Measurements from ENCODE around the gene ZNF396.

Gene ZNF396

DNA sequence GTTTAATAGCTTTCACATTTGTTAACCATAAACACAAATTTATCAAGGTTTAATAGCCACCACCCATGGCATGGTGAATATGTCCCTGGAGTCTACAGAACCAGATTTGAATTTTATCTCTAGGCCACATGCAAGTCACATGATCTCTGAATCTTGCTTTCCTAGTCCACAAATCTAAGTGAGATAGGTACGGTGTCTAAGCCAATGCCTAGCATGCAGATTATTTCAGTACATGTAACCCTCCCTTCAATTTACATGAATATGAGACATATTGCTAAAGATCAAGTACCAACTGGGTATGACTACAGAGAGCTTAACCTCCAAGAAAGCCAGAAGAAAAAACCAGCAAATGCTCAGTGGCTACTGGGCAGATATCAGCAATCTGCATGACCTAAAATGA lies 42.9 kb downstream of the ZNF396 start:
- Histone ChIP-seq H3K4me1 (ENCODE audit: insufficient read depth, low read length) (no peaks in the 10 kb centered on the region), H3K27ac (ENCODE audit: low read depth, low read length) (no peak overlapping the region), H3K9ac (ENCODE audit: low read depth, low read length) (no peak overlapping the region), H3K36me3 (ENCODE audit: insufficient read depth, low read length) (peaks cover 70% of the 10 kb centered on the region), H3K27me3 (ENCODE audit: insufficient read depth, low read length) (no peaks in the 10 kb centered on the region), H3K4me3 (ENCODE audit: low read length) (no peak overlapping the region), H3K9me3 (ENCODE audit: insufficient read depth, low read depth, low read length) (no peaks in the 10 kb centered on the region)
- 100% methylated on average over 1 of the region's 1 CpG for WGBS

DNA sequence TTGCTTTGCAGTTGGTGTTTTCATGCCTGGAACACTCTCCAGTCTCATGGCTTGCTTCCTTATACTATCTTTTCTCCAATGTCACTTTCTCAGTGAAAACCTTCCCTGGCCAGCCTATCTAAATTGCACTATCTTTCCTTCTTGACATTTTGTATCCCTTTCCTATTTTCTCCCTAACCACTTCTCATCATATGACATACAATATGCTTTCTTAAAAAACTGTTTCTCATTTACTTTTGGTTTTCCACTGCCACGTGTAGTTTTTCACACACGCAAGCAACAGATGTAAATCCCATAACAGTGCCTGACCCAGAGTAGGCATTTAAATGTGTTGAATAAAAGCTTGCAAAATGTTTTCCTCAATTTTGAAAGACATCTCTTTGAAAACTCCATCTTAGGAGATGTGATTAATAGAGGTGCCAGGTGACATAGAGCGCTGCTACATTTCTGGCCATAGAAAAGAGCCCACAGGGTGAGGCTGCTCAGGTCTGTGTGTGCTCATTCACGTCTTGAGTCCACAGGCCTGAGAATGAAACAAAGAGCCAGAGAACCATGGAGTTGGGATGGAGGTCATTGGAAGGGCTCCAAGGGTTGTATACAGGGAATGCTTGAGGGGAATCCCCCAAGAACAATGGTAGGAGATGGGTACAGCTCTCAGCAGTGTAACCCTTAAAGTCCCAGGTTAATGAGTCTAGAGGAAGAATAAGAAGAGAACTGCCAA lies 45.6 kb downstream of the ZNF396 start:
- no peak overlapping the region for H3K27ac ChIP-seq (ENCODE audit: low read depth, low read length)
- no peaks in the 10 kb centered on the region for H3K4me1 ChIP-seq (ENCODE audit: insufficient read depth, low read length)
- H3K36me3 ChIP-seq (ENCODE audit: insufficient read depth, low read length), result peaks cover 43% of the 10 kb centered on the region
- no peak overlapping the region for H3K9ac ChIP-seq (ENCODE audit: low read depth, low read length)
- H3K9me3 ChIP-seq (ENCODE audit: insufficient read depth, low read depth, low read length), result no peaks in the 10 kb centered on the region
- no peaks in the 10 kb centered on the region for H3K27me3 ChIP-seq (ENCODE audit: insufficient read depth, low read length)
- no peak overlapping the region for H3K4me3 ChIP-seq (ENCODE audit: low read length)
- WGBS, result 92% methylated on average over 4 of the region's 4 CpGs

DNA sequence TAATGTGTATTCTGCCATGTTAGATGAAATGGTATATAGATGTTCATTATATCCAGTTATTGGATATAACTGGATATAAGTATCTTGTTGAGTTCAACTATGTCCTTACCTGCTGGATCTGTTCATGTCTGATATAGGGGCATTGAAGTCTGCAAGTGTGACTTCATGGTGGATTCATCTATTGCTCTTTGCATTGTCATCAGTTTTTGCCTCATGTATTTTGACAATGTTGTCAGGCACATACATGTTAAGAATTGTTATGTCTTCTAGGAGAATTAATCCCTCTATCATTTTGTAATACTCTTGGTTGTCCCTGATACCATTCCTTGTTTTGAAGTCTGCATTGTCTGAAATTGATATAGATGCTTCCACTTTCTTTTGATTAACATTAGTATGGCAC lies 48.3 kb downstream of the ZNF396 start:
- Histone ChIP-seq H3K36me3 (ENCODE audit: insufficient read depth, low read length) (peaks cover 16% of the 10 kb centered on the region), H3K9ac (ENCODE audit: low read depth, low read length) (no peak overlapping the region), H3K27ac (ENCODE audit: low read depth, low read length) (no peak overlapping the region), H3K9me3 (ENCODE audit: insufficient read depth, low read depth, low read length) (no peaks in the 10 kb centered on the region), H3K4me1 (ENCODE audit: insufficient read depth, low read length) (peaks cover 17% of the 10 kb centered on the region), H3K27me3 (ENCODE audit: insufficient read depth, low read length) (no peaks in the 10 kb centered on the region), H3K4me3 (ENCODE audit: low read length) (no peak overlapping the region)

DNA sequence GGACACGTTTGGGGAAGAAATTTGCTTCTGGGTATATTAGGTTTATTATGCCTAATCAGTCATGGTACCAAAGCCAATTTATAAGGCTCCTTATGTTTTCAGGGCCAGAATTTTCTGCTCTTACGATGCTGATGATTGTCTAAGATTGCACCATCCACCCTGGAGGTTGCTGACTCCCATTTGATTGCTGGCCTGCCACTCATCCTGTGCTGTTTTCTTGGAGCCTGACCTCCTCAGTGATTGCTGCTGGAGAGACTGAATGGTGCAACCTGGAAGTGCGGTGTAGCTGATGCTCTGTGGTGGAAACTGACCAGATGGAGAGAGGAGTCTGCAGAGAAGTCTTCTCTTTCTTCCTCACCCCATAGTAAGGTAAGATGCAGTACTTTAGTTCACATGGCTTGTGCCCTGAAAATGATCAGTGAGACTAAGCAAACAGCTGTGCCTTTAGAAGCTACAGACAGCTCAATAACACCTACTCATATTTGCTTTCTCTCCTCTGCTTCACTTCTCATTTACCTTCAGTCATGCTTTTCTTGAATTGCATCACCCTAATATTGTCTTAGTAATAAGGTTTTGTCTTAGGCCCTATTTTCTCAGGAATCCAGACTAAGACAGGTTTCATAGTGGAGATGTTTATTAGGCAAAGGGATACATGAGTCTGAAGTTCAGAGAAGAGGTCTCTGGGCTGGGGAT lies 50.3 kb downstream of the ZNF396 start:
- Histone ChIP-seq H3K9me3 (ENCODE audit: insufficient read depth, low read depth, low read length) (no peaks in the 10 kb centered on the region), H3K27me3 (ENCODE audit: insufficient read depth, low read length) (no peaks in the 10 kb centered on the region), H3K27ac (ENCODE audit: low read depth, low read length) (no peak overlapping the region), H3K36me3 (ENCODE audit: insufficient read depth, low read length) (no peaks in the 10 kb centered on the region), H3K4me3 (ENCODE audit: low read length) (no peak overlapping the region), H3K4me1 (ENCODE audit: insufficient read depth, low read length) (peaks cover 17% of the 10 kb centered on the region), H3K9ac (ENCODE audit: low read depth, low read length) (no peak overlapping the region)
- WGBS, result 79% methylated on average over 3 of the region's 3 CpGs

DNA sequence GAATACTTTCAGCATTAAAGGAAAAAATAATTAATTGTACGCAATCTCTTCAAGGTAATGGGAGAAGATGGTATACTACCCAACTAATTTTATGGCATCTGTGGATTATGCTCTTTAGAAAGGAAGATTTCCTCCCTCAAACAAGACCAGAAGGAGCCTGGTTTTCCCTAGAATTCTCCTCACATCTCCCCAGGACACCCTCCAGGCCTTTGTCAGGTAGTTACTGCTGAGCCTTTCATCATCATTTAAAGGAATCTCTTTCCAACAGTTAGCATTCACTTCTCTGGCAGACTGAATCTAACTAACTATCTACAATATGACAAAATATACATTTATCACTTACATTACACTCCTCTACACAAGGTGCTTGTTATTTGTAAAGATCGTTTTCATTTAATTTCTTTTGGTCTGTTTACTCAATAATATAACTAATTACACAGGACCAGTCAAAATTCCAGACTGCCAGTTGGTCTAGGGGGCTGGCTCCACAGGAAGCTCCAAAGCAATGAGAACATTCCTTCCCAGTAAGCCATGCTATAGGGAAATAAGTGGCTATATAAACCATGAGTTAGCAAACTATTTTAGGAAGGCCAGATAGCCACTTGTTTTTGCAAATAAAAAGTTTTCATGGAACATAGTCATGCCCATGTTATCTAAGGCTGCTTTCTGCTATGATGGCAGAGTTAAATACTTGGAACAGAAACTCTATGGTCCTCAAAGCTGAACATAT lies 52.0 kb downstream of the ZNF396 start:
- Histone ChIP-seq H3K4me1 (ENCODE audit: insufficient read depth, low read length) (peaks cover 17% of the 10 kb centered on the region), H3K27ac (ENCODE audit: low read depth, low read length) (peak overlapping the region; percentile 68), H3K36me3 (ENCODE audit: insufficient read depth, low read length) (no peaks in the 10 kb centered on the region), H3K9me3 (ENCODE audit: insufficient read depth, low read depth, low read length) (no peaks in the 10 kb centered on the region), H3K9ac (ENCODE audit: low read depth, low read length) (no peak overlapping the region), H3K4me3 (ENCODE audit: low read length) (0 out of 2 replicates have a peak overlapping the region, but pooled peaks have one; percentile 1), H3K27me3 (ENCODE audit: insufficient read depth, low read length) (no peaks in the 10 kb centered on the region)
- WGBS, result no CpG with 5 or more reads among the region's 2 CpGs

DNA sequence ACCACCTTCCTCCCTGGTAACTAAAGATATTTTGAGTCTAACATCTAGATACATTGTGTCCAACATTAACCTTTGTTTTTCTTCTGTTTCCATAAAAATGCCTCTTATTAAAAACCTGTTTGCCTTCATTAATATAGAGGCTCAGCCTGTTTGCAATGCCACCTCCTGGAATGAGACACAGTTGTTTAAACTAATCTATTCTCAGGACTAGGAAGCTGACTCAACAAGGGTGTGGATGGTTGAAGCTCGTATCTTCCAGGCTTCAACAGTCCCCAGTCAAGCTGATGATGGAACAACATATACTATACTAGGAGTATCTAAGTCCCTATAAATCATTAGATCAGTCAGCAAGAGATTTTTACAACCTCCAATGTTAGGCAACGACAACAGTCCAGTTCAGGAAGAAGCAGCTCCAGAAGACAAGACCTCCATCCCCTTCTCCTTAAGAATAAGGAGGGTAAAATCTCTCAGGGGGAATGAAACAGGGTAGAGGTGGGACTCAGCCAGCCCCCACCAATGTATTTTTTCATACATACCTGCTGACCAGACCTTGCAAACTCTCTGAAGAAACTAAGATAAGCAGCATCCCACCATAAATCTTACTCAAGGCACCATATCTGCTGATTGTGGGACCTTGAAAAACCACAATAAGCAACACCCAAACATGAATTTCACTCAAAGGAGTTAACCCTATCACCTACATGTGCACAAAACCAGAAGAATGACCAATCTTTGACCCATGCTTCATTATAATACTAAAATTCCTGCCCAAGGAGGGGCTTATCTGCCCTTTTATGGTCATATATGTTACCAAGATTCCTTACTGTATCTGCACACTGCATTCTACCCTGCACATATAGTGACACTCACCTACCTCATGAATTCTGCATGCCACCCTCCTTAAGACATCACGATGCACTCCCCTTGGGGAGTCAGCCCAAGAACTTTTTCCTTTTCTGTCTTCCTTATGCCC lies 54.4 kb downstream of the ZNF396 start:
- Histone ChIP-seq H3K36me3 (ENCODE audit: insufficient read depth, low read length) (no peaks in the 10 kb centered on the region), H3K9ac (ENCODE audit: low read depth, low read length) (no peak overlapping the region), H3K27me3 (ENCODE audit: insufficient read depth, low read length) (no peaks in the 10 kb centered on the region), H3K27ac (ENCODE audit: low read depth, low read length) (no peak overlapping the region), H3K9me3 (ENCODE audit: insufficient read depth, low read depth, low read length) (no peaks in the 10 kb centered on the region), H3K4me3 (ENCODE audit: low read length) (no peak overlapping the region), H3K4me1 (ENCODE audit: insufficient read depth, low read length) (peaks cover 17% of the 10 kb centered on the region)
- 99% methylated on average over 2 of the region's 3 CpGs for WGBS

Measured in HUES64 (cell line).